Occipital lobe (tissue), 2 donors: ENCODE results near the gene LYSMD4. TPM values are rescaled to one million over a fixed set of nuclear protein-coding genes. Genes with fewer than 3 reads are reported as not detected.

Source experiments
- DNase-seq: peaks from one replicate; lab custom pipeline; 2025; lab: John Stamatoyannopoulos, UW
- total RNA-seq: library from RNA; depleted of rRNA; stranded (reverse); fragments of >200 nt; gene quantifications from one replicate; pipeline ENCODE4 v1.2.3, GENCODE V29; 2014

The LYSMD4 gene
- total RNA-seq, 1 donor from 2014 or later: 23.9 TPM

- DNase-seq: no peak
These were observed 1.7 kb downstream of the LYSMD4 start for GRCh38 chr15:99731336-99732123.

GRCh38 chr15:99729920-99730319 lies 3.3 kb downstream of the LYSMD4 start:
- DNase-seq: no peak

- no peak for DNase-seq
These were observed 3.9 kb downstream of the LYSMD4 start for GRCh38 chr15:99729327-99729726.

GRCh38 chr15:99728916-99729315 lies 4.3 kb downstream of the LYSMD4 start:
- no peak for DNase-seq

GRCh38 chr15:99727733-99728132 lies 5.5 kb downstream of the LYSMD4 start:
- DNase-seq: no peak

- DNase-seq: no peak
These were observed 5.9 kb downstream of the LYSMD4 start for GRCh38 chr15:99727330-99727729.

- no peak for DNase-seq
These were observed 6.9 kb downstream of the LYSMD4 start for GRCh38 chr15:99726333-99726732.

- no peak for DNase-seq
These were observed 10.8 kb downstream of the LYSMD4 start for GRCh38 chr15:99722406-99722805.

- no peak for DNase-seq
These were observed 11.3 kb downstream of the LYSMD4 start for GRCh38 chr15:99721896-99722295.

GRCh38 chr15:99721104-99721778 lies 12.0 kb downstream of the LYSMD4 start:
- no peak for DNase-seq

GRCh38 chr15:99720533-99720932 lies 12.7 kb downstream of the LYSMD4 start:
- no peak for DNase-seq

- DNase-seq: no peak
These were observed 14.1 kb downstream of the LYSMD4 start for GRCh38 chr15:99719096-99719541.

- no peak for DNase-seq
These were observed 14.8 kb downstream of the LYSMD4 start for GRCh38 chr15:99718421-99718820.

GRCh38 chr15:99717161-99718009 lies 15.9 kb downstream of the LYSMD4 start:
- DNase-seq: no peak

- no peak for DNase-seq
These were observed 16.6 kb downstream of the LYSMD4 start for GRCh38 chr15:99716540-99717095.

GRCh38 chr15:99712415-99712814 lies 20.8 kb downstream of the LYSMD4 start:
- no peak for DNase-seq

- no peak for DNase-seq
These were observed 21.6 kb downstream of the LYSMD4 start for GRCh38 chr15:99711625-99712024.

GRCh38 chr15:99709243-99709986 lies 23.8 kb downstream of the LYSMD4 start:
- DNase-seq: no peak

- DNase-seq: no peak
These were observed 24.7 kb downstream of the LYSMD4 start for GRCh38 chr15:99708563-99708962.

GRCh38 chr15:99707473-99708270 lies 25.6 kb downstream of the LYSMD4 start:
- no peak for DNase-seq
